Cortex of kidney (tissue), 1 donor: Measurements from ENCODE around the gene RBMS3.

Experiments
- DNase-seq: peaks from one replicate; lab custom pipeline; 2025; lab: John Stamatoyannopoulos, UW

RBMS3 gene

GRCh38 chr3:29576675-29577074 is 295.8 kb downstream of the RBMS3 start:
- DNase-seq, result no peak

- no peak for DNase-seq
Observed at GRCh38 chr3:29577250-29577649, 296.4 kb downstream of the RBMS3 start.

GRCh38 chr3:29581311-29581710 is 300.4 kb downstream of the RBMS3 start:
- no peak for DNase-seq

- no peak for DNase-seq
Observed at GRCh38 chr3:29582273-29582672, 301.4 kb downstream of the RBMS3 start.

- no peak for DNase-seq
Observed at GRCh38 chr3:29583861-29584260, 303.0 kb downstream of the RBMS3 start.

GRCh38 chr3:29585368-29585767 is 304.5 kb downstream of the RBMS3 start:
- DNase-seq, result no peak

- no peak for DNase-seq
Observed at GRCh38 chr3:29587340-29587739, 306.5 kb downstream of the RBMS3 start.

GRCh38 chr3:29590012-29590411 is 309.1 kb downstream of the RBMS3 start:
- no peak for DNase-seq

- no peak for DNase-seq
Observed at GRCh38 chr3:29590461-29590860, 309.6 kb downstream of the RBMS3 start.

- no peak for DNase-seq
Observed at GRCh38 chr3:29591579-29591978, 310.7 kb downstream of the RBMS3 start.

GRCh38 chr3:29593802-29594201 is 312.9 kb downstream of the RBMS3 start:
- DNase-seq, result no peak

GRCh38 chr3:29594261-29594660 is 313.4 kb downstream of the RBMS3 start:
- DNase-seq, result no peak

GRCh38 chr3:29597376-29598008 is 316.6 kb downstream of the RBMS3 start:
- no peak for DNase-seq

GRCh38 chr3:29601861-29602585 is 321.2 kb downstream of the RBMS3 start:
- no peak for DNase-seq

- DNase-seq, result no peak
Observed at GRCh38 chr3:29605845-29606244, 325.0 kb downstream of the RBMS3 start.

GRCh38 chr3:29606416-29606815 is 325.5 kb downstream of the RBMS3 start:
- DNase-seq, result no peak

- no peak for DNase-seq
Observed at GRCh38 chr3:29608414-29609327, 327.8 kb downstream of the RBMS3 start.

GRCh38 chr3:29609328-29609811 is 328.5 kb downstream of the RBMS3 start:
- DNase-seq, result no peak

GRCh38 chr3:29610781-29611180 is 329.9 kb downstream of the RBMS3 start:
- no peak for DNase-seq

GRCh38 chr3:29611252-29611651 is 330.4 kb downstream of the RBMS3 start:
- no peak for DNase-seq

GRCh38 chr3:29612536-29612935 is 331.7 kb downstream of the RBMS3 start:
- DNase-seq, result no peak

GRCh38 chr3:29614954-29615353 is 334.1 kb downstream of the RBMS3 start:
- no peak for DNase-seq
